AG10803 (cell line): ENCODE results near the gene LARGE2.

Experiments
- DNase-seq: peaks from one replicate; pipeline ENCODE4 v3.0.0; 2010; ENCODE audit warnings: low read depth
- H3K4me3 ChIP-seq: 2 replicates; pipeline ENCODE4 v1.5.1; 2011; ENCODE audit warnings: mild to moderate bottlenecking, low read length, control low read depth
- TF ChIP-seq, protein P1 (sequence below): conservative IDR thresholded peaks from 2 replicates; pipeline ENCODE4 v1.5.1; 2011; ENCODE audit warnings: mild to moderate bottlenecking, low read length, control low read depth, inconsistent platforms

Gene LARGE2

DNA sequence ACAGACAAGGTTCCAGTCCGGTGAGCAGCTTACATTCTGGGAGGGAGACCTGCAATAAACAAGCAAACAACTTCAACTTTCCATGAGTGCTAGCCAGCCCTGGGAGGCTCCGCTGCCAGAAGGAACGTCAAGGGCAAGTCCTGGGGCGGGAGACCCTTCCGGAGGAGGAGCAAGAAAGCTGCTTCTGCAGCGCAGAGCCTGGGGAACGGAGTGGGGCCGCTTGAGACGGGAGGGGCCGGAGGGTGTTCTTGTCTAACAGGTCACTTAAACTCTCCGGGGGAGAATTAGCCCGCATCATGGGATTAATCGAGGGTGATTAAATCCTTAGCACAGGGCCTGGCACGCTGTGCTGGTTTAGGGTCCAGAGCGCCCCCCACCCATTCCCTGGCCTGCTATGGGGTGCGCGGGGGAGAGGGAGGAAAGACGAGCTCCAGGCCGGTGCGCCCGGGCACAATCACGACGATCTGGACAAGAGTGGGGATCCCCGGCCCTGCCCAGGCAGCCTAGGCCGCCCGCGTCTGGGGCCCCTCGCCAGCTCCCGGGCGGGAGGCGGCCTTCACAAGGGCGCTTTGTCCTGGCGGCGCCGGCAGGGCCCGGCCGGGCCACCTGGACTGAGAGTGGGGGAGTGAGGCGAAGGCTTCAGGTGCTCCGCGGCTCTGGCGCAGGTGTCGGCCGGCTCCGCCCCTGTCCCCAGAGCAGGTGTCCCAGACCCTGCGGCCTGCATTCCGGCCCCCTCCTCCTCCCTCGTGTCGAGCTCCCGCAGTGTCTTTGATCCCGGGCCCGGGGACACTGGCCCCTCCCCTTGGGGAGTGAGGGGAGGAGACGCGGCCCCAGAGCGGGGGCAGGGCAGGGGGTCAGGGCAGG is 663 bp upstream of the LARGE2 start:
- DNase-seq, result no peak
- TF ChIP-seq, protein P1, sequence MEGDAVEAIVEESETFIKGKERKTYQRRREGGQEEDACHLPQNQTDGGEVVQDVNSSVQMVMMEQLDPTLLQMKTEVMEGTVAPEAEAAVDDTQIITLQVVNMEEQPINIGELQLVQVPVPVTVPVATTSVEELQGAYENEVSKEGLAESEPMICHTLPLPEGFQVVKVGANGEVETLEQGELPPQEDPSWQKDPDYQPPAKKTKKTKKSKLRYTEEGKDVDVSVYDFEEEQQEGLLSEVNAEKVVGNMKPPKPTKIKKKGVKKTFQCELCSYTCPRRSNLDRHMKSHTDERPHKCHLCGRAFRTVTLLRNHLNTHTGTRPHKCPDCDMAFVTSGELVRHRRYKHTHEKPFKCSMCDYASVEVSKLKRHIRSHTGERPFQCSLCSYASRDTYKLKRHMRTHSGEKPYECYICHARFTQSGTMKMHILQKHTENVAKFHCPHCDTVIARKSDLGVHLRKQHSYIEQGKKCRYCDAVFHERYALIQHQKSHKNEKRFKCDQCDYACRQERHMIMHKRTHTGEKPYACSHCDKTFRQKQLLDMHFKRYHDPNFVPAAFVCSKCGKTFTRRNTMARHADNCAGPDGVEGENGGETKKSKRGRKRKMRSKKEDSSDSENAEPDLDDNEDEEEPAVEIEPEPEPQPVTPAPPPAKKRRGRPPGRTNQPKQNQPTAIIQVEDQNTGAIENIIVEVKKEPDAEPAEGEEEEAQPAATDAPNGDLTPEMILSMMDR, result no peak
- H3K4me3 ChIP-seq, result no peak overlapping the region

DNA sequence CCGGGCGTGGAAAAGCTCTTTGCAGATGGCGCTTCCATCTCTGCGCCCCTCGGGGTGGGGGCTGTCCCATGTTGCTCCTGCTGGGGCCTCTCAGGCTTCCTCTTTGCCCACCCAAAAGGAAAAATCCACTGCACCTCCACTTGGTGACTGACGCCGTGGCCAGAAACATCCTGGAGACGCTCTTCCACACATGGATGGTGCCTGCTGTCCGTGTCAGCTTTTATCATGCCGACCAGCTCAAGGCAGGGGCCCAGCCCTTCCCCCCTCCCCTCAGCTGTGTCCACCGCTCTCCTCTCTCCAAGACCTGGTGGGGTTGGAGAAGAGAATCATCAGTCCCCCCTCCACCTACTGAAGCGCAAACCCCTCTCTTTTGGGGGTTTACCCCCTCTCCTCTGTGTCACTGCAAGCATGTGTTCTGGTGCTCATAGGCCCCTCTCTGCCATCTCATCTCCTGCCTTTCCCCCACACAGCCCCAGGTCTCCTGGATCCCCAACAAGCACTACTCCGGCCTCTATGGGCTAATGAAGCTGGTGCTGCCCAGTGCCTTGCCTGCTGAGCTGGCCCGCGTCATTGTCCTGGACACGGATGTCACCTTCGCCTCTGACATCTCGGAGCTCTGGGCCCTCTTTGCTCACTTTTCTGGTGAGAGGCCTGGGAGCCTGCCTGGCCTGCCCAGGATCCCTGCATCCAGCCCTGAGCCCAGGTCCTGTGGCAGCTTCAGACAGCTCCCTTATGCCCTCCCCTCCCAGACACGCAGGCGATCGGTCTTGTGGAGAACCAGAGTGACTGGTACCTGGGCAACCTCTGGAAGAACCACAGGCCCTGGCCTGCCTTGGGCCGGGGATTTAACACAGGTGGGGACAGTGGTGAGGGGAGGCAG is 1.8 kb downstream of the LARGE2 start:
- TF ChIP-seq, protein P1, result no peak
- no peak for DNase-seq
- H3K4me3 ChIP-seq, result no peak overlapping the region

DNA sequence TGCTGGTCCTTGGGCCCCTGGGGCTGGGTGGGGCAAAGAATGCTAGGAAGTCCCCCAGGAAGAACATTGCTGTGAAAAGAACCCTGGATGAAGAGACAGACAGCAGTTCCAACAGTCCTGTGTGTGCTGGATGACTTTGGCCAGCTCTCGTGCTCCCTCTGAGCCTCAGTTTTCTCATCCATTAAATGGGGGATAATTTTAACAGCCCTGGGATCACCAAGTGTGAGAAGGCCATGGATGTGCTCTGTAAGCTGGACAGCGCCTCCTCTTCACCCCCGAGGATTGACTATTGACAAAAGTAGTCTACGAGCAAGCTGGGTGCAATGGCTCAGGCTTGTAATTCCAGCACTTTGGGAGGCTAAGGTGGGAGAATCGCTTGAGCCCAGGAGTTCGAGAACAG is 2.5 kb downstream of the LARGE2 start:
- H3K4me3 ChIP-seq, result no peak overlapping the region
- TF ChIP-seq, protein P1, result no peak
- no peak for DNase-seq

DNA sequence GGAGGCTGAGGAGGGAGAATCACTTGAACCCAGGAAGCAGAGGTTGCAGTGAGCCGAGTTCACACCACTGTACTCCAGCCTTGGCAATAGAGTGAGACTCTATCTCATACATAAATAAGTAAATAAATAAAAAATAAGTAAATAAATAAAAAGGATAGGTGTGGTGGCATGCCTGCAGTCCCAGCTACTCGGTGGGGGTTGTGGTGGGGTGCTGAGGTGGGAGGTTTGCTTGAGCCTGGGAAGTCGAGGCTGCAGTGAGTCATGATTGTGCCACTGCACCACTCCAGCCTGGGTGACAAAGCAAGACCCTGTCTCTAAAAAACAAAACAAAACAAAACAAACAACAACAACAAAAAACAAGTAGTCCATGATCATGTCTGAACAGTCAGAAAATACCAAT is 3.1 kb downstream of the LARGE2 start:
- no peak overlapping the region for H3K4me3 ChIP-seq
- TF ChIP-seq, protein P1, result no peak
- DNase-seq, result no peak

DNA sequence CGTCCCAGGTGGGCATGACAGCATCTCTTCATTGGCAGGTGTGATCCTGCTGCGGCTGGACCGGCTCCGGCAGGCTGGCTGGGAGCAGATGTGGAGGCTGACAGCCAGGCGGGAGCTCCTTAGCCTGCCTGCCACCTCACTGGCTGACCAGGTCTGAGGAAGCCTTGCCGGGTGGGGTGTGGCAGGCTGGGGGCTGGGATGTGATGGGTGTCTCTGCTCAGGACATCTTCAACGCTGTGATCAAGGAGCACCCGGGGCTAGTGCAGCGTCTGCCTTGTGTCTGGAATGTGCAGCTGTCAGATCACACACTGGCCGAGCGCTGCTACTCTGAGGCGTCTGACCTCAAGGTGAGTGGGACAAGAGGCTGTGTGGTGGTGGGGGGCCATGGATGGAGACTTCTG is 3.5 kb downstream of the LARGE2 start:
- no peak for DNase-seq
- no peak overlapping the region for H3K4me3 ChIP-seq

DNA sequence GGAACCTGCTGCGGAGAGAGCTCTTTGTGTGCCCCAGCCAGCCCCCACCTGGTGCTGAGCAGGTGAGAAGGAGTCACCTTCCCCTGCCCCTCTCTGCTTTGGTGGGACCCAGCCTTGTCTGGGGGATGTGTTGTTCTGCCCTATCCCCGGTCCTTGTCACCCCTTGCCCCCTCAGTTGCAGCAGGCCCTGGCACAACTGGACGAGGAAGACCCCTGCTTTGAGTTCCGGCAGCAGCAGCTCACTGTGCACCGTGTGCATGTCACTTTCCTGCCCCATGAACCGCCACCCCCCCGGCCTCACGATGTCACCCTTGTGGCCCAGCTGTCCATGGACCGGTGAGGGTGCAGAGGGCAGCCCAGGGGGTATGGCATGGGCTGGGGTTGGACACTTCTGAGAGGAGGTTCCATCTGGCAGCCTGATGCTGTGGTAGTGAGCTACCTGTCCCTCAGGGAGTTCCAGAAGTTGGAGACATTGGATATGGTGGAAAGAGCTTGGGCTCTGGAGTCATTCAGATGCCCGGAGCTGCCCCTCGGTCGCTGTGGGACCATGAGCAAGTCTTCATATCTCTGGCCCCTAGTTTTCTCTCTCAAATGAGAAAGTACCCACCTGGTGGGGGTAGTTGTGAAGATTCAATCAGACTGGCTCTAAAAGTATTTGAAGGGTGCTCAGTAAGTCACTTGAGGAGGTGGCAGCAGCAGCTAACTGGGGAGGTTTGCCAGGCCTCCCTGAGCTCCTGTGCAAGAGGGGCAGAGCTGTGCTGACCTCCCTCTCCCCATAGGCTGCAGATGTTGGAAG is 4.3 kb downstream of the LARGE2 start:
- TF ChIP-seq, protein P1, result no peak

More for the DNA sequence above, 3.5 kb downstream of the LARGE2 start:
- TF ChIP-seq, protein P1, result no peak

More for the DNA sequence above, 4.3 kb downstream of the LARGE2 start:
- H3K4me3 ChIP-seq, result no peak overlapping the region
- no peak for DNase-seq
